Astrocyte of the cerebellum (primary cell): ENCODE measurements around the gene BRCA1.
A peak's percentile ranks its signal among the peaks of the same experiment; 100 is the strongest.

Experiments
- DNase-seq: peaks from one replicate; pipeline ENCODE4 v3.0.0-alpha.2; 2011; ENCODE audit warnings: low read depth
- H3K4me3 ChIP-seq: 2 replicates; pipeline ENCODE4 v1.5.1; 2011; ENCODE audit warnings: mild to moderate bottlenecking, low read depth, low read length, moderate library complexity
- in situ Hi-C: cut with HindIII; loops from 2 replicates; pipeline ENCODE4 v1.10.0; 2017; ENCODE audit warnings: low sequenced_read_pairs
- TF ChIP-seq, protein P1 (sequence below): IDR thresholded peaks from 2 replicates; pipeline ENCODE4 v1.5.1; 2012; ENCODE audit warnings: low read length, low read depth, moderate library complexity, mild to moderate bottlenecking; ENCODE audit errors: missing control alignments

The BRCA1 gene

DNA sequence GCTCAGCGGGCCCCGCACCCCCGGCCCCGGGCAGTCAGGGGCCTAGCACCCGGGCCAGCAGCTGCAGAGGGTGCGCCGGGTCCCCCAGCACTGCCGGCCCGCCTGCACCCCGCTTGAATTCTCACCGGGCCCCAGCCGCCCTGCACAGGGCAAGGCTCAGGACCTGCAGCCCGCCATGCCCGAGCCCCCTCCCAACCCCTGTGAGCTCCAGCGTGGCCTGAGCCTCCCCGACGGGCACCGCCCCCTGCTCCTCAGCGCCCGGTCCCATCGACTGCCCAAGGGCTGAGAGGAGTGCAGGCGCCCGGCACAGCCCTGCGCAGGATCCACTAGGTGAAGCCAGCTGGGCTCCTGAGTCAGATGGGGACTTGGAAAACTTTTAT, 1.7 kb upstream of the BRCA1 start:
- TF ChIP-seq, protein P1, sequence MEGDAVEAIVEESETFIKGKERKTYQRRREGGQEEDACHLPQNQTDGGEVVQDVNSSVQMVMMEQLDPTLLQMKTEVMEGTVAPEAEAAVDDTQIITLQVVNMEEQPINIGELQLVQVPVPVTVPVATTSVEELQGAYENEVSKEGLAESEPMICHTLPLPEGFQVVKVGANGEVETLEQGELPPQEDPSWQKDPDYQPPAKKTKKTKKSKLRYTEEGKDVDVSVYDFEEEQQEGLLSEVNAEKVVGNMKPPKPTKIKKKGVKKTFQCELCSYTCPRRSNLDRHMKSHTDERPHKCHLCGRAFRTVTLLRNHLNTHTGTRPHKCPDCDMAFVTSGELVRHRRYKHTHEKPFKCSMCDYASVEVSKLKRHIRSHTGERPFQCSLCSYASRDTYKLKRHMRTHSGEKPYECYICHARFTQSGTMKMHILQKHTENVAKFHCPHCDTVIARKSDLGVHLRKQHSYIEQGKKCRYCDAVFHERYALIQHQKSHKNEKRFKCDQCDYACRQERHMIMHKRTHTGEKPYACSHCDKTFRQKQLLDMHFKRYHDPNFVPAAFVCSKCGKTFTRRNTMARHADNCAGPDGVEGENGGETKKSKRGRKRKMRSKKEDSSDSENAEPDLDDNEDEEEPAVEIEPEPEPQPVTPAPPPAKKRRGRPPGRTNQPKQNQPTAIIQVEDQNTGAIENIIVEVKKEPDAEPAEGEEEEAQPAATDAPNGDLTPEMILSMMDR, result no peak
- no peak for DNase-seq
- in situ Hi-C loops, result no loop called here
- no peak overlapping the region for H3K4me3 ChIP-seq

GRCh38 chr17:43125967-43126910, 1.1 kb upstream of the BRCA1 start:
- TF ChIP-seq, protein P1, result no peak
- in situ Hi-C loops, result no loop called here
- peak overlapping the region; percentile 92 for H3K4me3 ChIP-seq
- DNase-seq, result no peak

DNA sequence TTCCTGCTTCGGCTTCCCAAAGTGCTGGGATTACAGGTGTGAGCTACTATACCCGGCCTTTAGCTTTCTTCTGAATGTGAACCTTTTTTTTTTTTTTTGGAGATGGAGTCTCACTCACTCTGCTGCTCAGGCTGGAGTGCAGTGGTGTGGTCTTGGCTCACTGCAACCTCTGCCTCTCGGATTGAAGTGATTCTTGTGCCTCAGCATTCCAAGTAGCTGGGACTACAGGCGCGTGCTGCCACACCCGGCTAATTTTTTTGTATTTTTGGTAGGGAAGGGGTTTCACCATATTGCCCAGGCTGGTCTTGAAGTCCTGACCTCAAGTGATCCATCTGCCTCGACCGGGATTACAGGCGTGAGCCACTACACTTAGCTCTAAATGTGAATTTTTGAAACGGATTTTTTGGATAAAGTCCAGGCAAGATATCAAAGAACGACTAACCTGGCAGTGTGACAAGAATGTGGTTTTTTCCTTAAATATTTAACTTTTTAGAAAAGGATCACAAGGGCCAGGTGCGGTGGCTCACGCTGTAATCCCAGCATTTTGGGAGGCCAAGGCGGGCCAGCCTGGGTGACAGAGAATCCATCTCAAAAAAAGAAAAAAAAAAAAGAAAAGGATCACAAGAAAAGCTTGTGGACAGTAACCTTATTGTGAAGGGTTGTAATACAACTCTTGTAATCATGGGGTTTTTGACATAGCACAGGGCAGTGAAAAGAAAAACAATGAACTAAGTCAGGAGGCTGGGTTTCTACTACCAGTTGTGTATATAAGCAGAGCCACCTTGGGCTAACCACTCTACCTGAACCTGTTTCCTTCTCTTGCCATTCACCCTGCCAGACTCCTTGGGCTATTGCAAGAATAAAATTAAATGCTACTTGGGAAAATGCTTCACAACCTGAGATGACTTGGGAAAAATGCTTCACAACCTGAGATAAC, 6.2 kb downstream of the BRCA1 start:
- in situ Hi-C loops, result loop anchor here (5.0 kb wide), 1 partner anchor 77 kb away; no protein-coding TSS in a partner anchor
- DNase-seq, result no peak

GRCh38 chr17:43114151-43114552, 11.0 kb downstream of the BRCA1 start:
- in situ Hi-C loops, result no loop called here
- TF ChIP-seq, protein P1, result no peak
- no peak for DNase-seq
- H3K4me3 ChIP-seq, result no peak overlapping the region

More for the DNA sequence above, 6.2 kb downstream of the BRCA1 start:
- TF ChIP-seq, protein P1, result no peak
- no peak overlapping the region for H3K4me3 ChIP-seq

DNA sequence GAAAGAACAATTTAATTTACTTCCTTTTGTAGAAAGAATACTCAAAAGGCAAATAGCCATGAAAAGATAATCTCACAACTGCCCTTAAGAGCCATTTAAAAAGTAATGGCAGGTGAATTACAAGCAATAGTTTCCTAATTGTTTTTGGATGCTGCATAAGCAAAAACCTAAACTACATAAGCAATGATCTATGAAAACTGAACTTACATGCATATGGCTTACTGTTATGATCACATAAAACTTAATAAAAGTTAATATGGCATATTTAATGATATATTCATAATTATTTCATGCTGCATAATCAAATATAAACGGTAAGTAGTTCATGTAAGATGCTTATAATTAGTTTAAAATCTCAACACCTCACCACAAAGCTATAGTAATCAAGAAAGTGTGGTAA, 18.6 kb downstream of the BRCA1 start:
- TF ChIP-seq, protein P1, result no peak
- no peak for DNase-seq
- in situ Hi-C loops, result no loop called here
- H3K4me3 ChIP-seq, result no peak overlapping the region

GRCh38 chr17:43105146-43105545, 20.0 kb downstream of the BRCA1 start:
- in situ Hi-C loops, result no loop called here
- no peak for DNase-seq
- TF ChIP-seq, protein P1, result no peak
- H3K4me3 ChIP-seq, result no peak overlapping the region
